ENCODE results near the gene NR2F1.
A peak's percentile ranks its signal among the peaks of the same experiment; 100 is the strongest.

Gene NR2F1

DNA sequence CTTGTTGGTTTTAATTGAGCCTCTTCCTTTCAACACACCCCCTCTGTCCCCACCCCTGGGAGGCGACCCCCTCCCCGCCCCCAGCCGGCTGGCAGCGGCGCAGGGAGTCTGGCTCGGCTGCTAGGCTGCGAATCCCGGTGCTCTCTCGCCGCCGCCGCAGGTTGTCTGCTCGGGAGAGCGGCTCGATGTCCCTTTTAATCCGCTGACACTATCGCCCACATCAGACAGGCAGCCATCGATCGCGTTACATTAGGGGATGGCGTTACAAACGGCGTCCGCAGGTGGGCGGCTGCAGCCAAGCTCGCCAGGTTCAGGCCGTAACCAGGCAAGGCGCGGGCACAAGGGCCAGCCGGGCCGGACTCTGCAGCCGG is 3.3 kb upstream of the NR2F1 start:
- TF ChIP-seq, protein P1, sequence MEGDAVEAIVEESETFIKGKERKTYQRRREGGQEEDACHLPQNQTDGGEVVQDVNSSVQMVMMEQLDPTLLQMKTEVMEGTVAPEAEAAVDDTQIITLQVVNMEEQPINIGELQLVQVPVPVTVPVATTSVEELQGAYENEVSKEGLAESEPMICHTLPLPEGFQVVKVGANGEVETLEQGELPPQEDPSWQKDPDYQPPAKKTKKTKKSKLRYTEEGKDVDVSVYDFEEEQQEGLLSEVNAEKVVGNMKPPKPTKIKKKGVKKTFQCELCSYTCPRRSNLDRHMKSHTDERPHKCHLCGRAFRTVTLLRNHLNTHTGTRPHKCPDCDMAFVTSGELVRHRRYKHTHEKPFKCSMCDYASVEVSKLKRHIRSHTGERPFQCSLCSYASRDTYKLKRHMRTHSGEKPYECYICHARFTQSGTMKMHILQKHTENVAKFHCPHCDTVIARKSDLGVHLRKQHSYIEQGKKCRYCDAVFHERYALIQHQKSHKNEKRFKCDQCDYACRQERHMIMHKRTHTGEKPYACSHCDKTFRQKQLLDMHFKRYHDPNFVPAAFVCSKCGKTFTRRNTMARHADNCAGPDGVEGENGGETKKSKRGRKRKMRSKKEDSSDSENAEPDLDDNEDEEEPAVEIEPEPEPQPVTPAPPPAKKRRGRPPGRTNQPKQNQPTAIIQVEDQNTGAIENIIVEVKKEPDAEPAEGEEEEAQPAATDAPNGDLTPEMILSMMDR (IDR thresholded peaks at IDR 0.05), result peak; percentile 6; the same call in 1 of the 2 replicates
- TF ChIP-seq ZFX (IDR thresholded peaks at IDR 0.05; ENCODE audit: borderline replicate concordance), result no peak
- H3K27ac ChIP-seq, result peak overlapping the region; percentile 91

DNA sequence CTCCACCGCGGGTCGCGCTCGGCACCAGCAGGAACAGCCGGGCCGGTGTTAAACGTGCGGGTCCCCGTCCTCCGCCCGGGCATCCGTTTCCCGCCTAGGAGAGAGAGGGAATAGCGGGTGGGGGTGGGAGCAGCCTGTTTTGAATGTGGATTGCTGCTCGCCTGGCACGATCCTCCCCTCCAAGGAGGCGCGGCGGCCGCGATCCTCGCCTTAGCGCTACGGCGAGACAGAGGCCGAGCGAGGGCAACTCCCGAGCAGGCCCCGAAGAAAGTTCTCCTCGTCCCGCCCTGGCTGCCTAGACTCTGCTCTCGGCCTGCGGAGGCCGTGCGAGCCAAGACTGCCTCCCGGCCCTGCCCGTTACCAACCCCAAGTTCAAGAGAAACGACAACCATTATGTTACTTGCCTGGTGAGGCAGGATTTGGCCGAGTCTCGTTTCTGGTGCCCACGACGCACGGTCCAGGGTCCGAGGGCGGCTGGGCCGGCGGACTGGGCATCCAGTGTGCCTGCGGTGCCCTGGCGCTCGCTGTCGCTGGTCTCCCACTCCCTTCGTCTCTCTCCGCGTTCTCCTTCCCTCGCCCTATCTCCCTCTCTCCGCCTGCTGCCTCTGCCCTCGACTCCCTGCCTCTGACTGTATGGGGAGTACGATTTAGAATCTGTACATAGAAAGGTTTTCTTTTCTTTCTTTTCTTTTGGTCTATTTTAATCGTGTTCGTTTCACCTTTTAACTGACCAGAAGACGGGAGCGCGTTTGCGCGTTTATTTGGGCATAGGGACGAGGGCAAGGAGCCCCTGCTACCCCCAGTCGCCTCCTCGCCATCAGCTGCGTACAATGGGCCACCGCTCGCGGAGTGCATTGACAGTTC is 2.7 kb upstream of the NR2F1 start:
- peak overlapping the region; percentile 91 for H3K27ac ChIP-seq
- TF ChIP-seq, protein P1 (IDR thresholded peaks at IDR 0.05), result no peak
- no peak for TF ChIP-seq ZFX (IDR thresholded peaks at IDR 0.05; ENCODE audit: borderline replicate concordance)

DNA sequence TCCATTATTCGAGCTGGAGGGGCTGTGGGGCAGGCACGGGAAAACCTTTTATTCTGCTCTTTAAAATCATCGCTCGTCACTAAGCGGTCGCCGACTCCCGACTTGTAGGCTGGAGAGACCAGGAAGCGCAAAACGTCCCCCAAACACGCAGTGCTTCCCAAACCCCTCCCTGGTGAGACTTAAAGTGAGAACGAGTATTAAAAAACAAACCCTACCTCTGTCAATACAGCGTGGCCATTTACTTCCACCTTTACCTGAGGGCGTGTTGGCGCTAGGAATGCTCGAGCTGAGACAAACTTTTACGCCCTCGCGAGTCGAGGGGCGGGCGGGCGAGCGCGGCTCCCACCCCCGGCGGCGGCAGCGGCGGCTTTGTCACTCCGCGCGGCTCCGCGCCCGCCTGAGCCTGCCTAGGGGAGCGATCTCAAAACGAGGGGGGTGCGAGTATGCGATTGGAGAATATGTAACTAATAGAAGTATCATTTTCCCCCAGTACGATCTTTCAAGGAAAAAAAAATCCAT is 2.0 kb upstream of the NR2F1 start, which contains the start of gene NR2F1-AS1:
NR2F1-AS1 (minus strand) TSS at position 293 of the 519 bp plus-strand sequence.
- H3K27ac ChIP-seq, result peak within 1 kb of the TSS; percentile 91

DNA sequence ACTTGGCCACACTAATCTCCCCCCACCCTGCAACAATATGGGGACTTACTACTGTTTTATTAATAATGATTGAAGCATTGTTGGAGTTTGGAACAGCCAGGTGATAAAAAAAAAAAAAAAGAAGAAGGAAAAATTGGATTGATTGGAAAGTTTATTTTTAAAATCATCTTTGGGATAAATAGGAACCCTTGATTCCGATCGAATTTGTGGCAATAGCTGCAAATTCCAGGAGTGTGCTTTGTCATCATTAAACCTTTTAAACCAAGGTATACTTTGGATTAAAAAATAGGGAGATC is 907 bp upstream of the NR2F1 start:
- peak overlapping the region; percentile 91 for H3K27ac ChIP-seq
- TF ChIP-seq, protein P1 (IDR thresholded peaks at IDR 0.05), result no peak
- no peak for TF ChIP-seq ZFX (IDR thresholded peaks at IDR 0.05; ENCODE audit: borderline replicate concordance)

More for the DNA sequence above, 2.0 kb upstream of the NR2F1 start, which contains the start of gene NR2F1-AS1:
- TF ChIP-seq ZFX (IDR thresholded peaks at IDR 0.05; ENCODE audit: borderline replicate concordance), result no peak
- TF ChIP-seq, protein P1 (IDR thresholded peaks at IDR 0.05), result no peak

DNA sequence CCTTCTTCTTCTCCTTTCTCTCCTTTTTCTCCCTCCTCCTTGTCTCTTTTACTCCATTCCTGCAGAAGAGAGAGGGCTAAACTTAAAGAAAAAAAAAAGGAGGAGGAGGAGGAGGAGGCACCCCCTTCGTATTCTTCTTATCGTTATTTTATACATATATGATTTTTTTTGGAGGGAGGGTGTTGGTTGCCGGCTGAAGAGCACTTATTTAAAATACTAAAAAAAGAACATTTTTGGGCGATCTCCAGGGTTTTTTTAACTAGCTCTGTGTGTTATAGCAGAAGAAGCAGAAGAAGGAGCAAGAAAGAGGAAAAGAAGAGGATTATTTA is 381 bp downstream of the NR2F1 start:
- H3K27ac ChIP-seq, result peak overlapping the region; percentile 91
- TF ChIP-seq, protein P1 (IDR thresholded peaks at IDR 0.05), result no peak
- no peak for TF ChIP-seq ZFX (IDR thresholded peaks at IDR 0.05; ENCODE audit: borderline replicate concordance)

DNA sequence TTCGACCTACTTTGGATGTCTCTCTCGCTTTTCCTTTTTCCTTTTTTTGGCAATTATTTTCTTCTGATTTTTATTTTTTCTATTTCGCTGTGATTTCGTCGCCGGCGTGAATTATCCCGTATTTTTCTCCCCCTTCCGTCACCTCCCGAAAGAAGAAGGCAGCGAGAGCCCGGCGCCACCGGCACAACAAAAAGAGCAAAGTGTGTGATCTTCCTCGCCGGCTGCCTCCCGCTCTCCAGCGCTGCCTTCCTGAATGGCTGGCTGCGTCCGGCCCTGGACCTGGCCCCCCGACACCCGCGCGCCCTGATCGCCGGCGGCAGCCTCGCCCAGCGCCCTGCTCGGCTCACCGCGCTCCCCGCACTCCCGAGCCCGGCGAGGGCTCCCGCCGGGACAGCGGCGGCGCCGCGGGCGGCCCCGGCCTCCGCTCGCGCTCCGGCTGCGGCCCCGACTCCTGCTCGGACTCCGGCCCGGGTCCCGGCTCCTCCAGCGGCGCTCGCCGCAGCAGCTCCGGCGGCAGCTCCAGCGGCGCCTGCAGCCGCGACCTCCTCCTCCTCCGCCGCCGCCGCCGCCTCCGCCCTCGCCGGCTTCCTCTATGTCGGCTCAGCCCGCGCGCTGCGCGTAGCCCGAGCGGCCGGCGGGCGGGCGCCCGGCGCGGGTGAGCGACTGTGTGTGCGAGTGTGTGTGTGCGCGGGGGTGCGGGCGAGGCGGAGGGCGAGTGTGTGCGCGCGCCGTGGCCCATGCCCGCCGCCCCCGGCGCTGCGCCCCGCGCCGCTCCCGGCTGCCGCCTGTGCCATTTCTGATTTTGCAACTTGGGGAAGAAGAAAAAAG is 960 bp downstream of the NR2F1 start:
- peak overlapping the region; percentile 91 for H3K27ac ChIP-seq

More for the DNA sequence above, 960 bp downstream of the NR2F1 start:
- TF ChIP-seq, protein P1 (IDR thresholded peaks at IDR 0.05), result no peak
- TF ChIP-seq ZFX (IDR thresholded peaks at IDR 0.05; ENCODE audit: borderline replicate concordance), result no peak

All from 22Rv1 (cell line).